MM.1S (cell line): ENCODE data around the gene GRK1.

Source experiments
- EZH2phosphoT487 ChIP-seq: fragments of 300-600 bp; sonication (generic); IDR thresholded peaks from 2 replicates; pipeline ENCODE4 v1.6.1; 2018; ENCODE audit warnings: antibody characterized with exemption, low read length
- TF ChIP-seq, protein P1 (sequence below): fragments of 300-600 bp; sonication (generic); IDR thresholded peaks from 2 replicates; pipeline ENCODE4 v1.5.1; 2016; ENCODE audit warnings: antibody characterized with exemption, low read length, mixed read lengths

DNA sequence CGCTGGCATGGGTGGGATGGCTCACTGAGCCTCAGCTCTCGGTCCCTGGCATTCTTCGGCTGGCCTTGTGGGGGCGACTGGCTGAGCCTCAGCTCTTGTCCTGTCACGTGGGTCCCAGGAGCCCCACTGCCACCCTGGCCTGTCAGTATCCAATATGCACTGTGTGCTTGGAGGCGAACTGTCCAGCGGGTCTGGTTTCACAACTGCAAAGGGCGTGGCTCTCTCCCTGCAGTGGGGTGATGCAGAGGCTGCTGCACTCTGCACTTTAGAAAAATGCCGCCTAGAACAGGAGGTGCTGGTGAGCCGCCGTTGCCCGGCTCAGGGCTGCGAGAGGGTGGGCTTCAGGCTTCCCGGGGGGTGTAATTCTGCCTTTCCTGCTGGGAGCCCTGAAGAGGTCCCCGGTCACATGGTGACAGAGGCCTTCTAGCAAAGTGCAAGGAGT lies 75.0 kb downstream of the GRK1 start:
- TF ChIP-seq, protein P1, sequence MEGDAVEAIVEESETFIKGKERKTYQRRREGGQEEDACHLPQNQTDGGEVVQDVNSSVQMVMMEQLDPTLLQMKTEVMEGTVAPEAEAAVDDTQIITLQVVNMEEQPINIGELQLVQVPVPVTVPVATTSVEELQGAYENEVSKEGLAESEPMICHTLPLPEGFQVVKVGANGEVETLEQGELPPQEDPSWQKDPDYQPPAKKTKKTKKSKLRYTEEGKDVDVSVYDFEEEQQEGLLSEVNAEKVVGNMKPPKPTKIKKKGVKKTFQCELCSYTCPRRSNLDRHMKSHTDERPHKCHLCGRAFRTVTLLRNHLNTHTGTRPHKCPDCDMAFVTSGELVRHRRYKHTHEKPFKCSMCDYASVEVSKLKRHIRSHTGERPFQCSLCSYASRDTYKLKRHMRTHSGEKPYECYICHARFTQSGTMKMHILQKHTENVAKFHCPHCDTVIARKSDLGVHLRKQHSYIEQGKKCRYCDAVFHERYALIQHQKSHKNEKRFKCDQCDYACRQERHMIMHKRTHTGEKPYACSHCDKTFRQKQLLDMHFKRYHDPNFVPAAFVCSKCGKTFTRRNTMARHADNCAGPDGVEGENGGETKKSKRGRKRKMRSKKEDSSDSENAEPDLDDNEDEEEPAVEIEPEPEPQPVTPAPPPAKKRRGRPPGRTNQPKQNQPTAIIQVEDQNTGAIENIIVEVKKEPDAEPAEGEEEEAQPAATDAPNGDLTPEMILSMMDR, result peak; percentile 48
- no peak for TF ChIP-seq EZH2phosphoT487
